Upper lobe of left lung (tissue), 4 donors: ENCODE measurements around the gene UBE2D3.

Experiments
- EP300 ChIP-seq, 4 donors: sonication (generic); formaldehyde crosslinking; IDR thresholded peaks; one replicate each; pipeline ENCODE4 v1.5.1; 2017; ENCODE audit warnings: antibody characterized with exemption in 4 of 4, control low read depth in 2 of 4
- POLR2A ChIP-seq, 4 donors: fragments of 450-650 bp; IDR thresholded peaks; one replicate each; pipeline ENCODE4 v1.5.1; 2016 to 2017; ENCODE audit warnings: antibody characterized with exemption in 4 of 4, mild to moderate bottlenecking in 2 of 4
- TF ChIP-seq, protein P1 (sequence below), 6 experiments: fragments of 450-650 bp in 4 of 6; fragments of 200-600 bp in 2 of 6; sonication (generic) in 2 of 6; IDR thresholded peaks; one replicate each; pipeline ENCODE4 v1.5.1; 2016 to 2019; ENCODE audit warnings: antibody characterized with exemption in 6 of 6

DNA sequence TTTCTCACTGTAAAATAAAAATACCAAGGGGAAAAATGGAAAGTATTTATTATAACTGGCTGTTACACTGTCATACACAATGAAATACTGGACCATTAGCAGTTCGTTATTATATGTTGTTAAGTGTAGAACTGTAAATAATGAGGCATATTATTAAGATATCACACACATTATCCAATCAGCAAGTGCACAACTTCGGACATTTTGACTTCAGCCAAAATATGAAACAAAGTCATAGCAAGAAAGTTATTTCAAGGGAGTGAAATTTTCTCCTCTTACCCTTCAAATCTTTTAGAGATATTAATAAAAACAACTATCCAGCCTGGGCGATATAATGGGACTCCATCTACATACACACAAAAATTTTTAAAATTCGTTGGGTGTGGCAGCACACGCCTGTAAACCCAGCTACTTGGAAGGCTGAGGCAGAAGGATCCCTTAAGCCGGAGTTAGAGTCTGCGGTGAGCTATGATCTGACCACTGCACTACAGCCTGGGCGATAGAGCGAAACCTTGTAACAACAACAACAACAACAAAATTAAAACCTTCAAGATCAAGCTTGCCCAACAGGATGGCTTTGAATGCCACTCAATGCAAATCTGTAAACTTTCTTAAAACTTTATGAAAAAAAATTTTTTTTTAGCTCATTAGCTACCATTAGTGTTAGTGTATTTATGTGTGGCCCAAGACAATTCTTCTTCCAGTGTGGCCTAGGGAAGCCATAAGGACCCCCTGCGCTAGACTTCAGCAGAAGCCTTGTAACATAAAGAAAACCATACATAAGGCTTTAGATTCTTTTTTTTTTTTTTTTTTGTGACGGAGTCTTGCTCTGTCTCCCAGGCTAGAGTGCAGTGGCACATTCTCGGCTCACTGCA is 40.2 kb upstream of the UBE2D3 start:
- TF ChIP-seq, protein P1, sequence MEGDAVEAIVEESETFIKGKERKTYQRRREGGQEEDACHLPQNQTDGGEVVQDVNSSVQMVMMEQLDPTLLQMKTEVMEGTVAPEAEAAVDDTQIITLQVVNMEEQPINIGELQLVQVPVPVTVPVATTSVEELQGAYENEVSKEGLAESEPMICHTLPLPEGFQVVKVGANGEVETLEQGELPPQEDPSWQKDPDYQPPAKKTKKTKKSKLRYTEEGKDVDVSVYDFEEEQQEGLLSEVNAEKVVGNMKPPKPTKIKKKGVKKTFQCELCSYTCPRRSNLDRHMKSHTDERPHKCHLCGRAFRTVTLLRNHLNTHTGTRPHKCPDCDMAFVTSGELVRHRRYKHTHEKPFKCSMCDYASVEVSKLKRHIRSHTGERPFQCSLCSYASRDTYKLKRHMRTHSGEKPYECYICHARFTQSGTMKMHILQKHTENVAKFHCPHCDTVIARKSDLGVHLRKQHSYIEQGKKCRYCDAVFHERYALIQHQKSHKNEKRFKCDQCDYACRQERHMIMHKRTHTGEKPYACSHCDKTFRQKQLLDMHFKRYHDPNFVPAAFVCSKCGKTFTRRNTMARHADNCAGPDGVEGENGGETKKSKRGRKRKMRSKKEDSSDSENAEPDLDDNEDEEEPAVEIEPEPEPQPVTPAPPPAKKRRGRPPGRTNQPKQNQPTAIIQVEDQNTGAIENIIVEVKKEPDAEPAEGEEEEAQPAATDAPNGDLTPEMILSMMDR (IDR thresholded peaks at IDR 0.05), result no peak
- TF ChIP-seq POLR2A (IDR thresholded peaks at IDR 0.05) (no peak), EP300 (IDR thresholded peaks at IDR 0.05) (no peak)
